Adrenal gland (tissue), 5 donors: ENCODE results near the gene CERS4.

Source experiments
- POLR2A ChIP-seq, 2 donors: fragments of 450-650 bp; IDR thresholded peaks; one replicate each; pipeline ENCODE4 v1.6.1; 2017; ENCODE audit warnings: antibody characterized with exemption in 2 of 2, mild to moderate bottlenecking in 2 of 2, moderate library complexity in 1 of 2
- TF ChIP-seq, protein P1 (sequence below), 6 experiments: fragments of 450-650 bp in 4 of 6; fragments of 200-600 bp in 2 of 6; sonication (generic) in 1 of 6; IDR thresholded peaks; 1 replicate in 5 of 6; 2 replicates in 1 of 6; pipeline versions ENCODE4 v1.5.1 to v1.8.0; 2016 to 2021; ENCODE audit warnings: antibody characterized with exemption in 6 of 6, mild to moderate bottlenecking in 2 of 6, moderate library complexity in 1 of 6
- donor health status: DM: no; HTN: no; CAD: no.

DNA sequence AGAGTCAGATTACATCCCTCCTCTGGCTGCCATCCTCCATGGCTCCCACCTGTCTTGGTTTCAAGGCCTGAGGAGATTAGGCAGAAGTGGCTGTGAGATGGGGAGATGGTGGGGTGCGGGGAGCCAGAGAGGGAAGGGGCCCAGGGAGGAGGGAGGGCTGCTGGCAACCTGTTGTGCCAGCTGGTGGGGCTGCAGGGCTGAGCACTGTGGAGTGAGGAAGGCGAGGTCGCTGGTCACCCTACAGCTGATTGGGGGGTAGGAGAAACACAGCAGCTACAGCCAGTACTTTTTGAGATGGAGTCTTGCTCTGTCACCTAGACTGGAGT, 50.7 kb downstream of the CERS4 start:
- TF ChIP-seq, protein P1, sequence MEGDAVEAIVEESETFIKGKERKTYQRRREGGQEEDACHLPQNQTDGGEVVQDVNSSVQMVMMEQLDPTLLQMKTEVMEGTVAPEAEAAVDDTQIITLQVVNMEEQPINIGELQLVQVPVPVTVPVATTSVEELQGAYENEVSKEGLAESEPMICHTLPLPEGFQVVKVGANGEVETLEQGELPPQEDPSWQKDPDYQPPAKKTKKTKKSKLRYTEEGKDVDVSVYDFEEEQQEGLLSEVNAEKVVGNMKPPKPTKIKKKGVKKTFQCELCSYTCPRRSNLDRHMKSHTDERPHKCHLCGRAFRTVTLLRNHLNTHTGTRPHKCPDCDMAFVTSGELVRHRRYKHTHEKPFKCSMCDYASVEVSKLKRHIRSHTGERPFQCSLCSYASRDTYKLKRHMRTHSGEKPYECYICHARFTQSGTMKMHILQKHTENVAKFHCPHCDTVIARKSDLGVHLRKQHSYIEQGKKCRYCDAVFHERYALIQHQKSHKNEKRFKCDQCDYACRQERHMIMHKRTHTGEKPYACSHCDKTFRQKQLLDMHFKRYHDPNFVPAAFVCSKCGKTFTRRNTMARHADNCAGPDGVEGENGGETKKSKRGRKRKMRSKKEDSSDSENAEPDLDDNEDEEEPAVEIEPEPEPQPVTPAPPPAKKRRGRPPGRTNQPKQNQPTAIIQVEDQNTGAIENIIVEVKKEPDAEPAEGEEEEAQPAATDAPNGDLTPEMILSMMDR (IDR thresholded peaks at IDR 0.05) = no peak
- no peak for TF ChIP-seq POLR2A (IDR thresholded peaks at IDR 0.05)
